ENCODE data around the gene WDR45.

The WDR45 gene

GRCh38 chrX:49100704-49101628 lies 21.3 kb upstream of the WDR45 start:
- peak overlapping the region; percentile 47; the same call in 1 of the 2 replicates for H3K27ac ChIP-seq (ENCODE audit: extremely low read depth, low read depth, low read length)
- H3K4me3 ChIP-seq (ENCODE audit: low read depth, low read length) = peak overlapping the region; percentile 65
- ChIA-PET POLR2A (interaction anchor here (0.6 to 1.0 kb wide), 9 partner anchors 10 to 168 kb away, joined by 3 to 6 read pairs (median 3); partner anchors contain the start of gene WDR45), CTCF (no interaction called here)
- no peaks in the 10 kb centered on the region for H3K9me3 ChIP-seq (ENCODE audit: control insufficient read depth, insufficient read depth, low read depth, low read length)
- peaks cover under 1% of the 10 kb centered on the region in 2 experiments; a peak in 2 of 3 replicates for H3K36me3 ChIP-seq (ENCODE audit: control insufficient read depth in 2 of 2, insufficient read depth in 1 of 2, low read length in 2 of 2)
- H3K4me1 ChIP-seq (ENCODE audit: control insufficient read depth, insufficient read depth, low read length) = no peaks in the 10 kb centered on the region
- TF ChIP-seq AEBP2 (tag by site-specific recombination; IDR thresholded peaks at IDR 0.05; ENCODE audit: borderline replicate concordance) (no peak), ZNF248 (tag by site-specific recombination; IDR thresholded peaks at IDR 0.05) (no peak), ZSCAN30 (tag by site-specific recombination; IDR thresholded peaks at IDR 0.05) (peak; percentile 30; the same call in 1 of the 2 replicates), ZNF266 (tag by site-specific recombination; IDR thresholded peaks at IDR 0.05; ENCODE audit: low read depth) (no peak), ZNF362 (tag by site-specific recombination; IDR thresholded peaks at IDR 0.05) (no peak), ZNF350 (tag by site-specific recombination; IDR thresholded peaks at IDR 0.05) (no peak), ZNF843 (tag by site-specific recombination; IDR thresholded peaks at IDR 0.05) (no peak), ZNF600 (tag by site-specific recombination; IDR thresholded peaks at IDR 0.05) (peak; percentile 76), ZBTB10 (tag by site-specific recombination; IDR thresholded peaks at IDR 0.05) (no peak), ZNF19 (tag by site-specific recombination; IDR thresholded peaks at IDR 0.05; ENCODE audit: low read depth) (no peak), PRDM1 (tag by site-specific recombination; IDR thresholded peaks at IDR 0.05) (peak; percentile 63), ZSCAN23 (tag by site-specific recombination; IDR thresholded peaks at IDR 0.05) (no peak), HOXC10 (CRISPR knock-in tag; IDR thresholded peaks at IDR 0.05) (no peak), ZNF792 (tag by site-specific recombination; IDR thresholded peaks at IDR 0.05) (no peak), MZF1 (tag by site-specific recombination; IDR thresholded peaks at IDR 0.05; ENCODE audit: borderline replicate concordance) (no peak), HOXD13 (CRISPR knock-in tag; IDR thresholded peaks at IDR 0.05; ENCODE audit: borderline replicate concordance) (no peak), ZNF623 (tag by site-specific recombination; IDR thresholded peaks at IDR 0.05) (no peak), HIC1 (tag by site-specific recombination; IDR thresholded peaks at IDR 0.05) (peak; percentile 96), KLF1 (tag by site-specific recombination; IDR thresholded peaks at IDR 0.05) (peak; percentile 58), ZBTB49 (tag by site-specific recombination; IDR thresholded peaks at IDR 0.05; ENCODE audit: low read depth) (no peak), ZFP3 (tag by site-specific recombination; IDR thresholded peaks at IDR 0.05; ENCODE audit: low read depth) (no peak), SP3 (tag by site-specific recombination; IDR thresholded peaks at IDR 0.05) (peak; percentile 83), ZNF513 (tag by site-specific recombination; IDR thresholded peaks at IDR 0.05) (no peak), WT1 (tag by site-specific recombination; IDR thresholded peaks at IDR 0.05) (no peak), ZEB2 (tag by site-specific recombination; IDR thresholded peaks at IDR 0.05) (no peak), ZNF184 (tag by site-specific recombination; IDR thresholded peaks at IDR 0.05) (no peak)

Measured in HEK293 (cell line).